WI38 (cell line): ENCODE data around the gene ZNF480.
"Not testable (repeated sequence)": the region's sequence is repeated elsewhere in the genome, so short reads cannot be mapped to it uniquely, and the experiment has no call there.

Experiments used
- H3K4me3 ChIP-seq: 2 replicates; pipeline ENCODE4 v1.5.1; 2011; ENCODE audit warnings: low read depth, mild to moderate bottlenecking, control low read depth, low read length
- CTCF ChIP-seq: IDR thresholded peaks from 2 replicates; pipeline ENCODE4 v1.5.1; 2012; ENCODE audit warnings: low read depth, mild to moderate bottlenecking, control low read depth, low read length

The ZNF480 gene

DNA sequence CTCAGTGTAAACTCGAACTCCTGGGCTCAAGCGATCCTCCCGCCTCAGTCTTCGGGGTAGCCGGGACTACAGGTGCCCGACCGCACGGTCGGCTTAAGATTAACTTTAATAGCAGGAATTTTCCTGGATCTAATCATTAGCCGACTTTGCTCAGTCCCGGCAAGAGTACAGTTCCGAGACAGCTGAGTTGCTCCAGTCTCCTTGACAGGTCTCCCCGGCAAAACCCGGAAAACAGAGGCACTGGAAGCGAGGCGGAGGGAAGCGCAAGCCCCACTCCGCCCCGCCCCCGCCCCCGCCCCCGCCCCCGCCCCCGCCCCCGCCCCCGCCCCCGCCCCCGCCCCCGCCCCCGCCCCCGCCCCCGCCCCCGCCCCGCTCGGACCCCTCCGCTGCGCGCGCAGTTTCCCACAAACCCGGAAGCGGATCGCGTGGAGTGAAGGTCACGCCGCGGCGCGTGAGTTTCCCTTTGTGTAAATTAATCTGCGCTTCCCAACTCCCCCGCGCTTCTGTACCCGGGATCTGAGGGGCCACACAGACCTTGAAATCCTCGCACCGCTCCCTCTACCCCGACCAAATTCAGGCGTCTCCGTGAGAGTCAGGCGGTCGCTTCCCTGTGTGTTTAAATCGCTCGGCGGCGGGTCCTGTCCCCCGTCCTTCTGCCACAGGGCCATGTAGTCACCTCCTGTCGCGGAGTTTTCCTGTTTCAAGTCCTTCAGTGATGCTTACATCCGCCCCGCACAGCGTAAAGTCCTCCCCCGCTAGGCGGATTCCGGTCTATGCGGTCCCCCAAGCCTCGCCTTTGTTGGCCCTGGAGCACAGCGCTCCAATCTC is at the start of gene ZNF480:
ZNF480 (plus strand) TSS at position 397 of the 828 bp plus-strand sequence. CDS start 3,244 bp downstream, outside the sequence.
- TF ChIP-seq CTCF = no peak
- peak within 1 kb of the TSS; percentile 93 for H3K4me3 ChIP-seq

DNA sequence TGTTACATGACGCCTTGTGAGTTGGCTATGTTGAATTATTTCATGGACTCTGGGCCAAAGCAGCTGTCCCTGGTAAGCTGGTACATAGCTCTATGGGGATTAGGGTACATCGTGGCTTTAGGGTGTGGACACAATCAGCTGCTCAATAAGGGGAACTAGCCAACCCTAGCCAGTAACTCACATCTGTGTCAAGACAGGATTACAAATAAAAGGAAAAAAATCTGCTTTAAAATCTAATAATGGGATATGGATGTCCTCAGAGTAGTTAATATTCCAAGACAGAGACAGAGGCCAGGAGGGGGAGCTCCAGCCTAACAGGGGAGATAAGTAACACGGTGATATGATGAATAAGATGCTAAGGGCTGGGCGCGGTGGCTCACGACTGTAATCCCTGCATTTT is 48.7 kb upstream of the ZNF480 start:
- no peak overlapping the region for H3K4me3 ChIP-seq
- peak; percentile 47 for TF ChIP-seq CTCF

DNA sequence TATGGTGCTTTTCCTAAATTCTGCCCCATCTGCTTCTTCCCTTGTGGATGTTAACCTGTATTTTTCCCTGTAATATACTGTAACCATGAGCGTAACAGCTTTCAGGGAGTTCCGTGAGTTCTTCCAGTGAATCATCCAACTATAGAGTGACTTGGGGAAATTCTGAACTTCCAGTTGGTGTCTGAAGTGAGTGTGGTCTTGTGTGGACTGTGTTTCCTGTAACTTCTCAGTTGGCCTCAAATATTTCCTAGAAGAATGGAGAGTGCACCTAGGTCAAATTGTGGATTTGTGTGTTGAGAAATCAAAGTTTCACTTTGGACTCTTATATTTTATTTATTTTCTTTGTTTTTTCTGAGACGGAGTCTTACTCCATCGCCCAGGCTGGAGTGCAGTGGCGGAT is 38.5 kb upstream of the ZNF480 start:
- no peak for TF ChIP-seq CTCF
- no peak overlapping the region for H3K4me3 ChIP-seq

- H3K4me3 ChIP-seq = not testable (repeated sequence)
These were observed 31.4 kb upstream of the ZNF480 start for GRCh38 chr19:52265556-52265955.

- no peak for TF ChIP-seq CTCF
- peak within 1 kb of the TSS; percentile 92 for H3K4me3 ChIP-seq
These were observed 27.4 kb upstream of the ZNF480 start, which contains the start of gene ZNF766 for GRCh38 chr19:52269338-52270261. Gene ZNF766 (plus strand): TSS chr19:52269587. CDS start chr19:52269614, 27 bp downstream.

DNA sequence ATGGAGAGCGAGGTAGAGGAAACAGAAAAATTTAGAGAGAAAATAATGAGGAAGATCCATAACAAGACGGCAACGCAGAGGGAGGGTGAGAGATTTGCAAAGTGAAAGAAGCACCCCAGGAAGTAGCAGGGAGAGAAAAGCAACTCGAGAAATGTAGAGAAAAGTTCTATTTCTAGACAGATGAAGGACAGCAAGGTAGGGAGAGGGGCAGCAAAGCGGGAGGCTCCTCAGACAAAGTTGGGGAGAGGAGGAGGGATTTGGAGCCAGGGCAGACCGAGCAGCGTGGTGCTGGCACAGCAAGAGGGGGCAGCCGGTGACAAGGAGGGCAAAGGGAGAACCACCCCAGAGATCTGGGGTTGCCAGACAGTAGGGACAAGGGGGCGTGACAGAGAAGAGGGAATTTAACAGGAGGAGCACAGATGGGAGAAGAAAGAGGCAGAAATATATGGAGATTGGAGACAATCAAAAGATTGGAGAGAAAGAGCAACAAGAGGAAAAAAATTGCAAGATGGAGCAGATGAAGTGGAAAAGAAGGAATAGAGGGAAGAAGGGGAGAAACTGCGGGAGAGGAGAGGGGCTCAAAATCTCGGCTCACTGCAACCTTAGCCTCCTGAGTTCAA is 26.6 kb upstream of the ZNF480 start:
- TF ChIP-seq CTCF = no peak

DNA sequence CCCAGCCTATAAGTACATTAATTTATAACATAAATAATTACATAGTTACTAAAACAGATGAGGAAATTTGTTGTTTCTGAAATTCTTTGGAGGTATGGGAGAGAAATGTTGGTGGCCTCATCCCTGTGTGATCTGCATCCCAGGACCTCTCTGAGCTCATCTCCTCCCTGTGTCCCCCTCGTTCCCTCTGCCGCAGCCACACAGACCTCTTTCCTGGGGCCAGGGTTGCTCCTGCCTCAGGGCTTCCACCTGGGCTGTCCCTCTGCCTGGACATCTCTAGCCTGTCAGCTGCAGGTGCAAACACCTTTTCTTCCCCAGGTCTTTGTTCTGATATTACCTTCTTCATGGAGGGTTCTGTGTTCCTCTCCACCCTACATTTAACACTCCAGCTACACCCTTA is 23.7 kb upstream of the ZNF480 start:
- no peak for TF ChIP-seq CTCF
- no peak overlapping the region for H3K4me3 ChIP-seq

More for the DNA sequence above, 26.6 kb upstream of the ZNF480 start:
- peak overlapping the region; percentile 92 for H3K4me3 ChIP-seq
